H1 (cell line): ENCODE data around the gene TNP1. TPM values are rescaled to one million over a fixed set of nuclear protein-coding genes. Genes with fewer than 3 reads are reported as not detected.

Experiments used
- CTCF ChIA-PET: fragments of 300-600 bp; sonication (Branson Sonifier 250); formaldehyde crosslinking; loops from one replicate; lab custom pipeline; 2021; ENCODE audit not compliant: partially characterized antibody; lab: Charles Lee
- POLR2A ChIA-PET: fragments of 300-600 bp; sonication (Branson Sonifier 250); formaldehyde crosslinking; loops from one replicate; lab custom pipeline; 2021; ENCODE audit warnings: inconsistent platforms; ENCODE audit not compliant: partially characterized antibody; lab: Charles Lee
- DNase-seq, 2 experiments: peaks; one replicate each; pipeline versions ENCODE4 v3.0.0 to v3.0.0-alpha.2; 2010 to 2022; ENCODE audit warnings: low spot score in 2 of 2, low read depth in 1 of 2, mixed read lengths in 1 of 2
- FAIRE-seq: peaks from 2 replicates; lab custom pipeline; 2011; peaks lifted over from hg19 to GRCh38; lab: Jason Lieb, UNC
- H2AFZ ChIP-seq: 2 replicates; pipeline ENCODE4 v1.8.1; 2012; ENCODE audit warnings: low read length, inconsistent platforms
- H2AK5ac ChIP-seq: 2 replicates; pipeline ENCODE4 v1.6.1; 2013; ENCODE audit warnings: low read depth, low read length
- H2BK120ac ChIP-seq: replicated peaks from 2 replicates; pipeline ENCODE3; 2013; ENCODE audit warnings: low read depth, low read length, inconsistent platforms
- H2BK12ac ChIP-seq: 2 replicates; pipeline ENCODE4 v1.6.1; 2013; ENCODE audit warnings: low read depth, low read length
- H2BK15ac ChIP-seq: 2 replicates; pipeline ENCODE4 v1.6.1; 2013; ENCODE audit warnings: low read length
- H2BK20ac ChIP-seq: 2 replicates; pipeline ENCODE4 v1.6.1; 2013; ENCODE audit warnings: low read length
- H2BK5ac ChIP-seq: 2 replicates; pipeline ENCODE4 v1.6.1; 2013; ENCODE audit warnings: low read depth, low read length
- H3K14ac ChIP-seq: 2 replicates; pipeline ENCODE4 v1.6.1; 2013; ENCODE audit warnings: inconsistent platforms; ENCODE audit not compliant: insufficient read length
- H3K18ac ChIP-seq: 2 replicates; pipeline ENCODE4 v1.6.1; 2013; ENCODE audit warnings: low read length; ENCODE audit errors: extremely low read depth
- H3K23ac ChIP-seq: 2 replicates; pipeline ENCODE4 v1.6.1; 2013; ENCODE audit warnings: inconsistent platforms; ENCODE audit not compliant: insufficient read length
- H3K23me2 ChIP-seq: 2 replicates; pipeline ENCODE4 v1.6.1; 2013; ENCODE audit warnings: low read depth, low read length
- H3K27ac ChIP-seq: 2 replicates; pipeline ENCODE4 v1.6.1; 2011; ENCODE audit warnings: low read depth, low read length, inconsistent platforms
- H3K27me3 ChIP-seq, 4 experiments: replicated peaks in 1 of 4; 1 replicate in 1 of 4; 2 replicates in 3 of 4; pipeline versions ENCODE4 v1.6.1 to v1.8.1; 2011 to 2013; ENCODE audit warnings: low read length in 3 of 4, mild to moderate bottlenecking in 3 of 4, inconsistent platforms in 2 of 4, mixed read lengths in 2 of 4, moderate library complexity in 1 of 4; ENCODE audit not compliant: control insufficient read depth in 3 of 4, insufficient read depth in 3 of 4; ENCODE audit errors: extremely low read depth in 1 of 4
- H3K36me3 ChIP-seq, 4 experiments: 2 replicates each; pipeline versions ENCODE4 v1.6.1 to v1.8.1; 2011 to 2013; ENCODE audit warnings: mild to moderate bottlenecking in 4 of 4, low read length in 3 of 4, moderate library complexity in 2 of 4, control low read depth in 1 of 4, inconsistent platforms in 1 of 4; ENCODE audit not compliant: insufficient read depth in 4 of 4, control insufficient read depth in 2 of 4
- H3K4ac ChIP-seq: replicated peaks from 2 replicates; pipeline ENCODE3; 2013; ENCODE audit warnings: low read length, low read depth, mixed read lengths, inconsistent platforms; ENCODE audit not compliant: insufficient read length
- H3K4me1 ChIP-seq, 4 experiments: replicated peaks in 1 of 4; 1 replicate in 1 of 4; 2 replicates in 3 of 4; pipeline versions ENCODE4 v1.6.1 to v1.8.1; 2011 to 2013; ENCODE audit warnings: low read length in 3 of 4, inconsistent platforms in 2 of 4, mixed read lengths in 1 of 4; ENCODE audit not compliant: insufficient read depth in 4 of 4, control insufficient read depth in 3 of 4
- H3K4me2 ChIP-seq, 2 experiments: 2 replicates each; pipeline versions ENCODE4 v1.6.1 to v1.8.1; 2011 to 2013; ENCODE audit warnings: low read depth in 2 of 2, low read length in 2 of 2, control low read depth in 1 of 2, inconsistent platforms in 1 of 2, mild to moderate bottlenecking in 1 of 2; ENCODE audit not compliant: insufficient read depth in 1 of 2
- H3K4me3 ChIP-seq, 4 experiments: fragments of 200-600, 300-600 bp in 1 of 4; sonication (generic), shearing (Covaris generic), sonication (Bioruptor Twin) in 1 of 4; 2 replicates each; pipeline versions ENCODE4 v1.5.1 to v1.8.1; 2011 to 2016; ENCODE audit warnings: low read length in 4 of 4, low read depth in 3 of 4, control low read depth in 2 of 4, inconsistent platforms in 2 of 4, mild to moderate bottlenecking in 2 of 4, mixed read lengths in 1 of 4, moderate library complexity in 1 of 4; ENCODE audit not compliant: insufficient read depth in 2 of 4; ENCODE audit errors: extremely low read depth in 1 of 4
- H3K56ac ChIP-seq: replicated peaks from 2 replicates; pipeline ENCODE3; 2013; ENCODE audit warnings: low read depth, mild to moderate bottlenecking, mixed read lengths, low read length, inconsistent platforms; ENCODE audit not compliant: insufficient read length
- H3K79me1 ChIP-seq: 2 replicates; pipeline ENCODE4 v1.6.1; 2013; ENCODE audit warnings: low read depth, low read length, control low read depth
- H3K79me2 ChIP-seq, 2 experiments: 2 replicates each; pipeline versions ENCODE4 v1.6.1 to v1.8.1; 2012 to 2013; ENCODE audit warnings: low read length in 2 of 2, mild to moderate bottlenecking in 2 of 2, inconsistent platforms in 1 of 2; ENCODE audit not compliant: insufficient read depth in 2 of 2, control insufficient read depth in 1 of 2
- H3K9ac ChIP-seq, 4 experiments: replicated peaks in 1 of 4; 1 replicate in 1 of 4; 2 replicates in 3 of 4; pipeline versions ENCODE4 v1.6.1 to v1.8.1; 2011 to 2013; ENCODE audit warnings: low read depth in 3 of 4, low read length in 3 of 4, control low read depth in 2 of 4, mild to moderate bottlenecking in 2 of 4, moderate library complexity in 2 of 4, inconsistent platforms in 1 of 4; ENCODE audit errors: extremely low read depth in 1 of 4
- H3K9me3 ChIP-seq, 2 experiments: 2 replicates each; pipeline versions ENCODE4 v1.6.1 to v1.8.1; 2012 to 2013; ENCODE audit warnings: mild to moderate bottlenecking in 2 of 2, moderate library complexity in 2 of 2, control low read depth in 1 of 2, inconsistent platforms in 1 of 2, low read depth in 1 of 2, low read length in 1 of 2, mixed read lengths in 1 of 2; ENCODE audit not compliant: insufficient read depth in 2 of 2
- H4K20me1 ChIP-seq, 2 experiments: replicated peaks in 1 of 2; 2 replicates each; pipeline versions ENCODE3 to v1.8.1; 2011 to 2013; ENCODE audit warnings: inconsistent platforms in 2 of 2, low read length in 2 of 2, mild to moderate bottlenecking in 1 of 2; ENCODE audit not compliant: insufficient read depth in 2 of 2, control insufficient read depth in 1 of 2
- H4K5ac ChIP-seq: 2 replicates; pipeline ENCODE4 v1.6.1; 2013; ENCODE audit warnings: low read length, low read depth, mixed read lengths, inconsistent platforms; ENCODE audit not compliant: insufficient read length
- H4K8ac ChIP-seq: 2 replicates; pipeline ENCODE4 v1.8.0; 2013; ENCODE audit warnings: mild to moderate bottlenecking, moderate library complexity, low read length, inconsistent platforms; ENCODE audit not compliant: insufficient read depth; ENCODE audit errors: extremely low read depth
- H4K91ac ChIP-seq: replicated peaks from 2 replicates; pipeline ENCODE3; 2013; ENCODE audit warnings: low read length, mixed read lengths, inconsistent platforms; ENCODE audit not compliant: insufficient read length
- HDAC6 ChIP-seq: IDR thresholded peaks from one replicate; pipeline ENCODE4 v1.7.1; 2012; ENCODE audit warnings: low read depth, mild to moderate bottlenecking, inconsistent platforms, low read length, moderate library complexity
- MAFK ChIP-seq: IDR thresholded peaks from 2 replicates; pipeline ENCODE4 v1.6.1; 2012; ENCODE audit warnings: low read depth, mild to moderate bottlenecking, improper control_type of control experiment, low read length
- NANOG ChIP-seq: IDR thresholded peaks from 2 replicates; pipeline ENCODE4 v1.6.1; 2011; ENCODE audit warnings: low read length, low read depth, mild to moderate bottlenecking, inconsistent platforms; ENCODE audit not compliant: insufficient read depth, poor library complexity, severe bottlenecking
- WGBS, 2 experiments: shearing (Covaris generic) in 1 of 2; methylation state at CpG; one replicate each; pipeline versions ENCODE4 v1.1.6 to v1.1.7; 2013 to 2015; ENCODE audit warnings: low lambda C conversion rate in 2 of 2, mixed read lengths in 2 of 2, inconsistent platforms in 1 of 2, low coverage in 1 of 2, missing lambda C conversion rate in 1 of 2; ENCODE audit not compliant: insufficient replicate concordance in 2 of 2, insufficient coverage in 1 of 2, insufficient read length in 1 of 2; ENCODE audit errors: extremely low coverage in 1 of 2, missing lambda C conversion rate in 1 of 2; 5-methylcytosine and 5-hydroxymethylcytosine counted together
- polyA plus RNA-seq, 7 experiments: library from polyadenylated mRNA; depleted of rRNA in 3 of 7; stranded (reverse) in 5 of 7; unstranded in 2 of 7; fragments of >200 nt in 5 of 7; fragments of 200-250 nt in 2 of 7; gene quantifications; 1 replicate in 5 of 7; 2 replicates in 1 of 7; 4 replicates in 1 of 7; pipeline versions ENCODE4 v1.2.1 to v1.2.3, GENCODE V29; 2011 to 2013; ENCODE audit warnings: missing spikeins in 2 of 7, mixed read lengths in 2 of 7
- total RNA-seq: library from RNA; stranded (reverse); fragmentation: NEBNext Ultra II Directional; extraction: Animal tissue kit (Norgen Biotek cat#: 25700); gene quantifications from 2 replicates; pipeline ENCODE4 v1.2.1, GENCODE V29; 2021

TNP1 gene
- total and polyA plus RNA-seq, 2 of the 8 experiments (the other 6 are each of a cell fraction or from before 2014, with no cell fraction given): not detected

DNA sequence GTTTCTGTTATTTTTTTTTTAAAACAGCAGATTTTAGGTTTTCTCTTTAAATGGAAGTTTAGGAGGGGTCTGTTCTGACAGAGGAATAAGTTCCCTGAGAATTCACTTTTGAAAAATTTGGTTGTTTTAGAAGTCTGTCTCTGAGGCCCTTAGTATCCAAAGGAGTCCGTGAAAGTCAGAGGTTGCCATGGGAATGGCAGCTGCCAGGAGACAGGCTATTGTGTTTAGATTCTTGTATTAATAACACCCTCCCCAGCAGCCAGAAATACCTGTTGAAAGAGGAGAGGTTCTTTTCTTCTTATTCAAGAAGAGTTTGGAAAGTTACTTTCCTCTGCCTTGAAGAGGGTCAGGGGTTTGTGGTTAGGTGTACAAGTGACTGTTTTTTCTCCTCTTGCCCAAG, 29.5 kb downstream of the TNP1 start:
- no peaks in the 10 kb centered on the region for H3K9me3 ChIP-seq
- H4K20me1 ChIP-seq: no peaks in the 10 kb centered on the region
- H3K14ac ChIP-seq: no peak overlapping the region
- no peak overlapping the region for H3K4me3 ChIP-seq
- H2BK15ac ChIP-seq: no peak overlapping the region
- H3K27me3 ChIP-seq: no peaks in the 10 kb centered on the region
- no peak overlapping the region for H2BK20ac ChIP-seq
- no peak for TF ChIP-seq MAFK
- no peak for TF ChIP-seq NANOG
- no peak for TF ChIP-seq HDAC6
- no peak overlapping the region for H3K4me2 ChIP-seq
- H2BK5ac ChIP-seq: no peak overlapping the region
- FAIRE-seq (no peak), DNase-seq (no peak)
- H3K79me2 ChIP-seq: no peaks in the 10 kb centered on the region
- H4K5ac ChIP-seq: no peak overlapping the region
- no peak overlapping the region for H3K27ac ChIP-seq
- no peaks in the 10 kb centered on the region; a peak in 2 of 7 replicates for H3K4me1 ChIP-seq
- no peak overlapping the region for H2BK12ac ChIP-seq
- H3K36me3 ChIP-seq: no peaks in the 10 kb centered on the region
- CTCF ChIA-PET: interaction anchor here (0.6 to 1.6 kb wide), 4 partner anchors 72 to 1041 kb away, joined by 3 to 5 read pairs (median 3); no protein-coding TSS in a partner anchor
- no peak overlapping the region for H4K91ac ChIP-seq
- no peak overlapping the region for H2BK120ac ChIP-seq
- no peak overlapping the region for H4K8ac ChIP-seq
- no peak overlapping the region for H3K18ac ChIP-seq
- H3K9ac ChIP-seq: no peak overlapping the region
- H2AFZ ChIP-seq: no peak overlapping the region
- H3K23ac ChIP-seq: no peak overlapping the region
- 81% methylated on average over 1 of the region's 1 CpG; no CpG with 5 or more reads in 1 of the 2 experiments for whole genome bisulfite sequencing, 2 experiments
- no peaks in the 10 kb centered on the region for H3K79me1 ChIP-seq
- H3K56ac ChIP-seq: no peak overlapping the region
- POLR2A ChIA-PET: interaction anchor here (0.6 kb wide), 1 partner anchor 725 kb away, joined by 3 read pairs; no protein-coding TSS in a partner anchor
- H2AK5ac ChIP-seq: no peak overlapping the region
- no peaks in the 10 kb centered on the region for H3K23me2 ChIP-seq
- H3K4ac ChIP-seq: no peak overlapping the region
